Caco-2 (cell line): ENCODE results near the gene EIF4E3. TPM values are rescaled to one million over a fixed set of nuclear protein-coding genes. Genes with fewer than 3 reads are reported as not detected.

ENCODE experiments used
- BruUV-seq: library from RNA; stranded (reverse); fragments of 400-500 nt; replicated peaks from 2 replicates; lab custom pipeline; 2021; lab: Mats Ljungman, UMichigan
- CTCF ChIA-PET: fragments of 300-600 bp; sonication (Branson Sonifier 250); formaldehyde crosslinking; loops from one replicate; lab custom pipeline; 2022; ENCODE audit warnings: antibody characterized with exemption; lab: Charles Lee
- POLR2A ChIA-PET: fragments of 300-600 bp; sonication (Branson Sonifier 250); formaldehyde crosslinking; loops from one replicate; lab custom pipeline; 2022; ENCODE audit warnings: antibody characterized with exemption; lab: Charles Lee
- DNase-seq, 2 experiments: peaks; one replicate each; pipeline versions ENCODE4 v3.0.0 to v3.0.0-alpha.2; 2020 to 2022
- H3K27me3 ChIP-seq: replicated peaks from 2 replicates; pipeline ENCODE4 v1.6.0; 2011; ENCODE audit warnings: low read length; ENCODE audit not compliant: control insufficient read depth, insufficient read depth
- H3K36me3 ChIP-seq: 2 replicates; pipeline ENCODE4 v1.5.1; 2011; ENCODE audit warnings: low read length; ENCODE audit not compliant: control insufficient read depth, insufficient read depth
- H3K4me1 ChIP-seq: fragments of 250-450 bp; sonication (Bioruptor Pico); 2 replicates; pipeline ENCODE4 v1.5.1; 2020; ENCODE audit warnings: mild to moderate bottlenecking
- H3K4me3 ChIP-seq: 2 replicates; pipeline ENCODE4 v1.5.1; 2011; ENCODE audit warnings: low read depth, mild to moderate bottlenecking, control low read depth, low read length
- H3K9me3 ChIP-seq: fragments of 250-450 bp; sonication (Bioruptor Pico); 2 replicates; pipeline ENCODE4 v1.5.1; 2020; ENCODE audit warnings: mild to moderate bottlenecking, moderate library complexity
- H3K27ac Mint-ChIP-seq: one replicate; pipeline ENCODE4 v1.8.0; 2022; ENCODE audit warnings: mixed read lengths; ENCODE audit not compliant: unreplicated experiment
- H3K27me3 Mint-ChIP-seq: one replicate; pipeline ENCODE4 v1.8.0; 2022; ENCODE audit warnings: mixed read lengths; ENCODE audit not compliant: insufficient read depth, unreplicated experiment
- H3K36me3 Mint-ChIP-seq: one replicate; pipeline ENCODE4 v1.8.0; 2022; ENCODE audit warnings: mild to moderate bottlenecking, mixed read lengths; ENCODE audit not compliant: insufficient read depth, unreplicated experiment
- H3K4me1 Mint-ChIP-seq: one replicate; pipeline ENCODE4 v1.8.0; 2022; ENCODE audit warnings: low read depth, mixed read lengths; ENCODE audit not compliant: unreplicated experiment
- H3K4me3 Mint-ChIP-seq: one replicate; pipeline ENCODE4 v1.8.0; 2022; ENCODE audit warnings: mild to moderate bottlenecking, moderate library complexity, mixed read lengths; ENCODE audit not compliant: unreplicated experiment
- H3K9me3 Mint-ChIP-seq: one replicate; pipeline ENCODE4 v1.8.0; 2022; ENCODE audit warnings: mixed read lengths; ENCODE audit not compliant: unreplicated experiment
- intact Hi-C: fragments of 100-400 bp; cut with micrococcal nuclease; formaldehyde crosslinking; loops from one replicate; pipeline ENCODE4 v1.10.0; 2022; ENCODE audit not compliant: unreplicated experiment
- total RNA-seq: library from RNA; stranded (reverse); gene quantifications from 2 replicates; pipeline ENCODE4 v1.2.3, GENCODE V29; 2022
- TF ChIP-seq, protein P1 (sequence below), 2 experiments: fragments of 200-600 bp in 1 of 2; IDR thresholded peaks; 1 replicate in 1 of 2; 2 replicates in 1 of 2; pipeline versions ENCODE4 v1.5.1 to v1.8.0; 2011 to 2022; ENCODE audit warnings: antibody characterized with exemption in 1 of 2, control low read depth in 1 of 2, inconsistent platforms in 1 of 2, low read depth in 1 of 2, low read length in 1 of 2, mild to moderate bottlenecking in 1 of 2, moderate library complexity in 1 of 2; ENCODE audit not compliant: insufficient read depth in 1 of 2, severe bottlenecking in 1 of 2, unreplicated experiment in 1 of 2

Gene EIF4E3
- total RNA-seq, 1 experiment from 2014 or later: 1.7 TPM

DNA sequence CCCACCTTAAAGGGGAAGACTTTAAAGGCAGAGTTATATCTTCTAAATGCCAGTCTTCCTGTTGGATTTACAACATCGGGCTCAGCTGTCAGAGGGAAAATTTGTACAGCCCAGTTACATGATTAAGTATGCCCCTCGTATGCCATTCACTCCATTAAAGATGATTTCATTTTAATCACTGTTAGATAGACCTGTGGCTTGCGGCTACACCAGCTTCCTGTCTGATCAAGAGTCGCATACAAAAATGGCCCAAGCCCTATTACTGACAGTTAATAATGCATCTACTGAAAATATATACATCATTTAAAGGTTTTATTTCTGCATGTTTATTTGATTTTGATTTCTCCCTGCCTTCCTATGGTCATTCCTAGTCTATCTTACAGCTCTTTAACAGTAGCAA is 7.1 kb downstream of the EIF4E3 start:
- TF ChIP-seq, protein P1, sequence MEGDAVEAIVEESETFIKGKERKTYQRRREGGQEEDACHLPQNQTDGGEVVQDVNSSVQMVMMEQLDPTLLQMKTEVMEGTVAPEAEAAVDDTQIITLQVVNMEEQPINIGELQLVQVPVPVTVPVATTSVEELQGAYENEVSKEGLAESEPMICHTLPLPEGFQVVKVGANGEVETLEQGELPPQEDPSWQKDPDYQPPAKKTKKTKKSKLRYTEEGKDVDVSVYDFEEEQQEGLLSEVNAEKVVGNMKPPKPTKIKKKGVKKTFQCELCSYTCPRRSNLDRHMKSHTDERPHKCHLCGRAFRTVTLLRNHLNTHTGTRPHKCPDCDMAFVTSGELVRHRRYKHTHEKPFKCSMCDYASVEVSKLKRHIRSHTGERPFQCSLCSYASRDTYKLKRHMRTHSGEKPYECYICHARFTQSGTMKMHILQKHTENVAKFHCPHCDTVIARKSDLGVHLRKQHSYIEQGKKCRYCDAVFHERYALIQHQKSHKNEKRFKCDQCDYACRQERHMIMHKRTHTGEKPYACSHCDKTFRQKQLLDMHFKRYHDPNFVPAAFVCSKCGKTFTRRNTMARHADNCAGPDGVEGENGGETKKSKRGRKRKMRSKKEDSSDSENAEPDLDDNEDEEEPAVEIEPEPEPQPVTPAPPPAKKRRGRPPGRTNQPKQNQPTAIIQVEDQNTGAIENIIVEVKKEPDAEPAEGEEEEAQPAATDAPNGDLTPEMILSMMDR (IDR thresholded peaks at IDR 0.05; ENCODE audit: insufficient read depth in 1 of 2, low read depth in 1 of 2, low read length in 1 of 2, severe bottlenecking in 1 of 2, unreplicated experiment in 1 of 2): no peak
- H3K4me1 ChIP-seq: no peaks in the 10 kb centered on the region
- ChIA-PET CTCF (no interaction called here), POLR2A (no interaction called here)
- DNase-seq: no peak
- no peak overlapping the region for H3K4me3 ChIP-seq
- Mint-ChIP-seq H3K36me3 (no peaks in the 10 kb centered on the region), H3K9me3 (no peaks in the 10 kb centered on the region), H3K4me1 (no peaks in the 10 kb centered on the region), H3K27ac (no peak overlapping the region), H3K27me3 (peaks cover 22% of the 10 kb centered on the region), H3K4me3 (no peak overlapping the region)
- intact Hi-C loops: loop anchor here (10.0 kb wide), 1 partner anchor 237 kb away; no protein-coding TSS in a partner anchor
- no peaks in the 10 kb centered on the region for H3K9me3 ChIP-seq
- no TSS peak for BruUV-seq
- no peaks in the 10 kb centered on the region; the same call in 1 of the 2 replicates for H3K27me3 ChIP-seq
- no peaks in the 10 kb centered on the region for H3K36me3 ChIP-seq

DNA sequence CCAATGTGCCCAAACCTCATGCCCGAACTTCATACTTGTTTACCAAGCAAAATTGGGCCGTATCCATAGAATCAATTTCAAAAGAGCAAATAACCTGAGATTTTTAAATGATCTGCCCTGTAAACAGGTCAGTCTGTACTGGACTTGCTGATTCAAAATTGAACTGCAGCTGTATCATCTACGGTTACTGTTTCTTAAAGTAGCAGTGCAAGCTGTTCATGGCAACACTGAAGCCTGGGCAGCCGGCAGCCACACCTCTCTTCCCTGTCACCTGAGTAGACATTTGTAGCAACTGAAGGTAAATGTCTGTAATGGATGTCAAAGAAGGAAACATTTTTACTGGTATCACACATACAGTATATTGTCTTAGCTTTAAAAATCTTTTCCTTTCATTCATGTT is 10.6 kb downstream of the EIF4E3 start:
- H3K27me3 ChIP-seq: no peaks in the 10 kb centered on the region; the same call in 1 of the 2 replicates
- H3K36me3 Mint-ChIP-seq: no peaks in the 10 kb centered on the region
- H3K4me1 ChIP-seq: no peaks in the 10 kb centered on the region
- TF ChIP-seq, protein P1 (IDR thresholded peaks at IDR 0.05; ENCODE audit: insufficient read depth in 1 of 2, low read depth in 1 of 2, low read length in 1 of 2, severe bottlenecking in 1 of 2, unreplicated experiment in 1 of 2): no peak
- no peaks in the 10 kb centered on the region for H3K9me3 Mint-ChIP-seq
- no peak for DNase-seq
- no peak overlapping the region for H3K4me3 Mint-ChIP-seq
- intact Hi-C loops: loop anchor here (5.0 to 10.0 kb wide), 2 partner anchors 163 to 240 kb away; no protein-coding TSS in a partner anchor
- H3K4me1 Mint-ChIP-seq: no peaks in the 10 kb centered on the region
- no peak overlapping the region for H3K4me3 ChIP-seq
- ChIA-PET CTCF (no interaction called here), POLR2A (no interaction called here)
- H3K27me3 Mint-ChIP-seq: peaks cover 5% of the 10 kb centered on the region
- BruUV-seq: no TSS peak
- H3K36me3 ChIP-seq: no peaks in the 10 kb centered on the region; the same call in 1 of the 2 replicates
- no peaks in the 10 kb centered on the region for H3K9me3 ChIP-seq
- no peak overlapping the region for H3K27ac Mint-ChIP-seq

DNA sequence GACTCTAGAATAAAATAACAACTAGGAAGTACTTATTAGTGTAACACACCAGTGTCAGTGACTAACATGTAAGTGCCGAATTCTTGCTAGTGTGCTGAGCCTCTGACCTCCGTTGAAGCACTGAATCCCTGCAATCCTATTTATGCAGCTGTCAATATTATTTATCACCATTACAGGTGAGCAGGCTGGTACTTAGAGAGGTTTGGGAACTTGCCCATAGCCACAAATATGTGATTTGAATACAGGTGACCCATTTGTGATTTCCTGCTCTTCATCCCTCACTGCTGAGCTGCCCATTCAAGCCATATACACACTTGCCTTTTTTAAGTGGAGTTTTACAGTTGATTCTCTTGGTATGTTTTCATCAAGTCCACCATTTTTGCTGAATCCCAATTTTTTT is 12.2 kb downstream of the EIF4E3 start:
- no peaks in the 10 kb centered on the region for H3K9me3 Mint-ChIP-seq
- Histone ChIP-seq H3K4me3 (no peak overlapping the region), H3K36me3 (no peaks in the 10 kb centered on the region; the same call in 1 of the 2 replicates), H3K4me1 (peaks cover 1% of the 10 kb centered on the region; the same call in 1 of the 2 replicates), H3K27me3 (no peaks in the 10 kb centered on the region; the same call in 1 of the 2 replicates), H3K9me3 (no peaks in the 10 kb centered on the region)
- intact Hi-C loops: loop anchor here (5.0 to 10.0 kb wide), 2 partner anchors 164 to 242 kb away; no protein-coding TSS in a partner anchor
- H3K27me3 Mint-ChIP-seq: no peaks in the 10 kb centered on the region
- no peak for DNase-seq
- no peak overlapping the region for H3K27ac Mint-ChIP-seq
- TF ChIP-seq, protein P1 (IDR thresholded peaks at IDR 0.05; ENCODE audit: insufficient read depth in 1 of 2, low read depth in 1 of 2, low read length in 1 of 2, severe bottlenecking in 1 of 2, unreplicated experiment in 1 of 2): no peak
- no peaks in the 10 kb centered on the region for H3K4me1 Mint-ChIP-seq
- POLR2A ChIA-PET: no interaction called here
- H3K36me3 Mint-ChIP-seq: no peaks in the 10 kb centered on the region
- no TSS peak for BruUV-seq
- no peak overlapping the region for H3K4me3 Mint-ChIP-seq
- CTCF ChIA-PET: no interaction called here
